ENCODE results near the gene GGCT. TPM values are rescaled to one million over a fixed set of nuclear protein-coding genes. Genes with fewer than 3 reads are reported as not detected.
"Not testable (repeated sequence)": the region's sequence is repeated elsewhere in the genome, so short reads cannot be mapped to it uniquely, and the experiment has no call there.

GGCT gene, protein sequence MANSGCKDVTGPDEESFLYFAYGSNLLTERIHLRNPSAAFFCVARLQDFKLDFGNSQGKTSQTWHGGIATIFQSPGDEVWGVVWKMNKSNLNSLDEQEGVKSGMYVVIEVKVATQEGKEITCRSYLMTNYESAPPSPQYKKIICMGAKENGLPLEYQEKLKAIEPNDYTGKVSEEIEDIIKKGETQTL
- 10 to 100 TPM; 31.6 to 71.6 (median 49.3) TPM for total RNA-seq

DNA sequence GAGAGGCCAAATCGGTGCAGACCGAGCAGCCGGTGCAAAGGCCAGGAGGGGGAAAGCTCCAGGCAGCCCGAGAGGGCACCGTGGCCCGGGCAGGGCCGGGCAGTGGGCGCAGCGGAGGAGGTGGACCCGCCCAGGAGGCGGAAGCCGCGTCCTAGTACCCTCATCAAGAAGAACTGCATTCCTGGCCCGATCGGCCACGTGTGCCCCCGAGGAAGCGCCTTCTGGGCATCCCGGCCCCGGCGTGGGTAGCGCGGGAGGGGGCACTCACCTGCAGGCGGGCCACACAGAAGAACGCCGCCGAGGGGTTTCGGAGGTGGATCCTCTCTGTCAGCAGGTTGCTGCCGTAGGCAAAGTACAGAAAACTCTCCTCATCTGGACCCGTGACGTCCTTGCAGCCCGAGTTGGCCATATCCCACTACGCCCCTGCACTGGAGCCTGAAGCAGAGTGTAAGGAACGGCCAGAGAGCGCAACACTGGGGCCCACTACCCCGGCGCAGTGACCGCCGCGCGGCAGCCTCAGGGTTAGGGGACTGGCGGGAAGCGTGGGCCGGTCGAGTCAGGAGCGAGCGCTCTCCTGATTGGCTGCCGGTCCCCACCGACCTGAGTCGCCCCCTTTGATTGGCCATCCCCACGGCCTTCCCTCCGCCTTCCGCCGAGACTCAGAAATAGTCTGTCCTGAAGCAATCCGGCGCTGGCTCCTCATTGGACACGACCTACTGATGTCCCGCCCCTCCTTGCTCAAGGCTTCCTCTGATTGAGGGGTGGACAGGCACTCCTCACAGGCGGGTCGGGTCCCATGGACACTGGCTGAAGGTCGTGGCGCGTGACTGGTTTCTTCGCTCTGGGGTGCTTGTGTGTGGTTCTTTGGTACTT, at the start of gene GGCT:
Gene GGCT, minus strand, starts transcription at position 529 of the 873 bp plus-strand sequence. Its CDS starts 120 bp downstream, at position 409.
- peak; percentile 94 to 98 (median 98) for ATAC-seq (replicated peaks in 6 of 8)
- Histone ChIP-seq H3K27ac (peak within 1 kb of the TSS; percentile 2 to 67), H3K4me1 (replicated peaks in 1 of 2) (peaks cover 2 to 7% of the 10 kb centered on the region in 2 donors), H3K4me3 (peak within 1 kb of the TSS; percentile 59 to 78 (median 65))
- WGBS, 10 experiments: 0 to 30% (median 0%) methylated on average over 1 to 12 of the region's 64 CpGs; no CpG with 5 or more reads in 2 of the 10 experiments
- in situ Hi-C loops (cut with MboI; ENCODE audit: low pct_unique_long_range_greater_than_20kb in 2 of 9, low sequenced_read_pairs in 9 of 9, unreplicated experiment in 9 of 9): no loop called here

DNA sequence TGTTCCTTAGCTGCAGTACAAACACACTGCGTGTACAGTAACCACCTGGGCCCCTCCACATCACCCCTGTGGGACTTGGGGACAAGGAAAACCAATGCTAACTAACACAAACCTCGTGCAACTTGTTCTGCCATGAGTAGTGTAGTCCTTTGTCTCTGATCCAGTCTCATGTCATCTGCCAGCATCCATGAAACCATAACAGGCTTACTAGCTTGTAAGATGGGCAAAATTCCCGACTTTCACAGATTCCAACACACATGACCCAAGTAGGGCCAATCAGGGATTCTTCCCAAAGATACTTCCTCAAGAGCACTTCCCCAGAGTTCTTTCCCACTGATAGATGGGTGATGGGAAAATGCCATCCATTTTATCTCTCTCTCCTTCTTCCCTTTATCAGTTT, 48.9 kb upstream of the GGCT start:
- H3K4me3 ChIP-seq: no peak overlapping the region
- H3K27ac ChIP-seq: no peak overlapping the region
- 20 to 100% (median 90%) methylated on average over 1 to 2 of the region's 3 CpGs; no CpG with 5 or more reads in 1 of the 10 experiments for WGBS, 10 experiments
- peaks cover 25 to 26% of the 10 kb centered on the region in 2 donors for H3K4me1 ChIP-seq (replicated peaks in 1 of 2)
- no peak for ATAC-seq (replicated peaks in 6 of 8)
- in situ Hi-C loops (cut with MboI; ENCODE audit: low pct_unique_long_range_greater_than_20kb in 2 of 9, low sequenced_read_pairs in 9 of 9, unreplicated experiment in 9 of 9): loop anchor here in 6 of 9 experiments (25.0 kb wide), 4 partner anchors 184 to 391 kb away; partner anchors contain the start of gene ZNRF2 (in 2 of the 6)

DNA sequence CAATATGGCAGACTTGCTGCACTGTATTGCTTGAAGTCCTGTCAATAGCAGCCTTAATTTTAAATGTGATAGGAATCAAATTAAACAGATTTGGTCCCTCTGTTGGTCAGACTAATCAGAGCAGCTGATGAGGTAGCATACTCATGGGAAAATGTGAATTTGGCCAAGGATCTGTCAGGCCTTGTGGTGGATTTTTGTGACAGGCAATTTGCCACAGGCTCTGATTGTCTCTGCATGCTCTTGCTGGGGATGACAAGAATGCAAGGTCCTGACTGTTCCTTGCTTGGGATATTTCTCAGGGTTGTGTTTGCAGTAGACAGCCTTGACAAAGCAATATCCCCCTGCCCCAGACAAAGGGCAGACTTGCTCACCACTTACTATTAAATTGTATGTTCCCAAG, 48.5 kb upstream of the GGCT start:
- Histone ChIP-seq H3K27ac (no peak overlapping the region), H3K4me1 (replicated peaks in 1 of 2) (peaks cover 25 to 26% of the 10 kb centered on the region in 2 donors), H3K4me3 (no peak overlapping the region)
- peak in 1 of 8 experiments; percentile 33 for ATAC-seq (replicated peaks in 6 of 8)
- in situ Hi-C loops (cut with MboI; ENCODE audit: low pct_unique_long_range_greater_than_20kb in 2 of 9, low sequenced_read_pairs in 9 of 9, unreplicated experiment in 9 of 9): loop anchor here in 6 of 9 experiments (25.0 kb wide), 4 partner anchors 184 to 391 kb away; partner anchors contain the start of gene ZNRF2 (in 2 of the 6)

DNA sequence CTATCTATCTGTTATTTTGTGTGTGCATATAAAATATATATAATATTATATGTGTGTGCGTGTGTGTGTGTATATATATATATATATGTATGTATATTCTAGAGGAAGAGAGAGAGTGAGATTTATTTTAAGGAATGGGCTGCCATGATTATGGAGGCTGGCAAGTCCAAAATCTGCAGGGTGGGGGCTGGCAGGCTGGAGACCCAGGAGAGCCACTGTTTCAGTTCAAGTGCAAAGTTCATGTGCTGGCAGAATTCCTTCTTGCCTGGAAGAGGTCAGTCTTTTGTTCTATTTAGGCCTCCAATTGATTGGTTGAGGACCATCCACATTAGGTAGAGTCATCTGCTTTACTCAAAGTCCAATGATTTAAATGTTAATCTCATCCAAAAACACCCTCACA, 47.7 kb upstream of the GGCT start:
- ATAC-seq (replicated peaks in 6 of 8): no peak
- H3K4me1 ChIP-seq (replicated peaks in 1 of 2): peaks cover 25 to 26% of the 10 kb centered on the region in 2 donors
- no peak overlapping the region for H3K27ac ChIP-seq
- WGBS, 10 experiments: 20 to 100% (median 69%) methylated on average over 1 of the region's 1 CpG; no CpG with 5 or more reads in 4 of the 10 experiments
- H3K4me3 ChIP-seq: no peak overlapping the region
- in situ Hi-C loops (cut with MboI; ENCODE audit: low pct_unique_long_range_greater_than_20kb in 2 of 9, low sequenced_read_pairs in 9 of 9, unreplicated experiment in 9 of 9): loop anchor here in 6 of 9 experiments (25.0 kb wide), 4 partner anchors 185 to 390 kb away; partner anchors contain the start of gene ZNRF2 (in 2 of the 6)

DNA sequence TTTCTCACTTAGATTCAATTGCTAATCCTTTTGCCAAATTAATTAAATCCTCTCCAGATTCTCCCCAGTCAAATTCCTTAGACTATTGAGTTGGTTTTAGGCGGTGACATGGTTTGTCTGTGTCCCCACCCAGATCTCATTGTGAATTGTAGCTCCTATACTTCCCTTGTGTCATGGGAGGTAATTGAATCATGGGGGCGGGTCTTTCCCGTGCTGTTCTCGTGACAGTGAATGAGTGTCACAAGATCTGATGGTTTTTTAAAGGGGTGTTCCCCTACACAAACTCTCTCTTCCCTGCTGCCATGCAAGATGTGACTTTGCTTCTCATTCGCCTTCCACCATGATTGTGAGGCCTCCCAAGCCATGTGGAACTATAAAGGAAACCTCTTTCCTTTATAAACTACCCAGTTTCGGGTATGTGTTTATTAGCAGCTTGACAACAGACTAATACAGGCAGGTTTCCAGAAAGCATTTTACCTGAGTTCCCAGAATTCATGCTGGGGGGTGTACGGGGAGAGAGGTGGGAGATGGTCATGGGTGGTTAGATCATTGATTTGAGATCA, 45.4 kb upstream of the GGCT start:
- 14 to 80% (median 49%) methylated on average over 1 to 7 of the region's 7 CpGs; no CpG with 5 or more reads in 1 of the 10 experiments for WGBS, 10 experiments
- Histone ChIP-seq H3K4me3 (no peak overlapping the region), H3K4me1 (replicated peaks in 1 of 2) (peaks cover 26 to 30% of the 10 kb centered on the region in 2 donors), H3K27ac (peak overlapping the region in 1 of 2 donors; percentile 14)
- in situ Hi-C loops (cut with MboI; ENCODE audit: low pct_unique_long_range_greater_than_20kb in 2 of 9, low sequenced_read_pairs in 9 of 9, unreplicated experiment in 9 of 9): loop anchor here in 6 of 9 experiments (25.0 kb wide), 4 partner anchors 187 to 388 kb away; partner anchors contain the start of gene ZNRF2 (in 2 of the 6)
- peak in 7 of 8 experiments; percentile 57 to 84 (median 75) for ATAC-seq (replicated peaks in 6 of 8)

DNA sequence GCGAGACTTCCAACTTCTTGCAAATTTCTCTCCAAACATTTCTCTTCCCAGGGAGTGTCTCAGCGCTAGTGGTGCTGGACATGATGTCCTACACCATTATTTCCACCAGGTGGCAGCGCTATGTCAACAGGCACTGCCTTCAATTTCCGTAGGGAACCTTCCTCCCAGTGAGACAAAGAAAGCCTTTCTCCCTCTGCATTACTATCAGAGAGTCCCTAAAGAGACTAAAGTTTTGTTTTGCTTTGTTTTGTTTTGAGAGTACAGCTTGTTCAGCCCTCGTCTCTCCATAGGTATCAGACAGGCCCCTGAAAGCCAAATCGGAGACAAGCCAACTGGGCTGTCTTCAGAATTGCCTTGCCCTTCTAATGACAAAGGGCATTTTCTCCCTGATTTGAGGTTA, 44.2 kb upstream of the GGCT start:
- peaks cover 26 to 30% of the 10 kb centered on the region in 2 donors for H3K4me1 ChIP-seq (replicated peaks in 1 of 2)
- peak; percentile 42 to 87 (median 82) for ATAC-seq (replicated peaks in 6 of 8)
- WGBS, 10 experiments: 0 to 33% (median 5%) methylated on average over 3 to 5 of the region's 6 CpGs; no CpG with 5 or more reads in 4 of the 10 experiments

DNA sequence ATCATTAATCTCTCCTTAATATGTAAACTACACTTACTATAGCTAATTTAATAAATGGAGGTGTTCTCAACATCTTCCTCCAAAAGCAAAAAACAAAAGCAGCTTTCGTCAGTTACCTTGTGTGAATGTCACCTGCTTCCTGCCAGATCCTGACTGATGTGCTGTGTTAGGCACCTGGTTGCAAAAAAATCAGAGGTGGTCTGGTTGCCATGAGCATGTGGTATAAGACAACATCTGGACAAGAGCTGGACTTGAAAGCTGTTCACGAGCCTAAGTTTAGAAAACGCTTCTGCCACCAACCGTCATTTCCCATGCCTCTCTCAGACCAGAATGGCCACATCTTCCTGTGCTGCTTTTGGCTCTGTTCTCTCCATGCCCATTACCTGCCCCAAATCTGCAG, 42.0 kb upstream of the GGCT start:
- ATAC-seq (replicated peaks in 6 of 8): no peak
- peaks cover 30% of the 10 kb centered on the region in 2 donors for H3K4me1 ChIP-seq (replicated peaks in 1 of 2)
- H3K4me3 ChIP-seq: no peak overlapping the region
- no peak overlapping the region for H3K27ac ChIP-seq
- in situ Hi-C loops (cut with MboI; ENCODE audit: low pct_unique_long_range_greater_than_20kb in 2 of 9, low sequenced_read_pairs in 9 of 9, unreplicated experiment in 9 of 9): no loop called here
- 83 to 100% (median 94%) methylated on average over 1 to 4 of the region's 4 CpGs; no CpG with 5 or more reads in 4 of the 10 experiments for WGBS, 10 experiments

More for the DNA sequence above, 44.2 kb upstream of the GGCT start:
- Histone ChIP-seq H3K27ac (no peak overlapping the region), H3K4me3 (no peak overlapping the region)
- in situ Hi-C loops (cut with MboI; ENCODE audit: low pct_unique_long_range_greater_than_20kb in 2 of 9, low sequenced_read_pairs in 9 of 9, unreplicated experiment in 9 of 9): no loop called here

DNA sequence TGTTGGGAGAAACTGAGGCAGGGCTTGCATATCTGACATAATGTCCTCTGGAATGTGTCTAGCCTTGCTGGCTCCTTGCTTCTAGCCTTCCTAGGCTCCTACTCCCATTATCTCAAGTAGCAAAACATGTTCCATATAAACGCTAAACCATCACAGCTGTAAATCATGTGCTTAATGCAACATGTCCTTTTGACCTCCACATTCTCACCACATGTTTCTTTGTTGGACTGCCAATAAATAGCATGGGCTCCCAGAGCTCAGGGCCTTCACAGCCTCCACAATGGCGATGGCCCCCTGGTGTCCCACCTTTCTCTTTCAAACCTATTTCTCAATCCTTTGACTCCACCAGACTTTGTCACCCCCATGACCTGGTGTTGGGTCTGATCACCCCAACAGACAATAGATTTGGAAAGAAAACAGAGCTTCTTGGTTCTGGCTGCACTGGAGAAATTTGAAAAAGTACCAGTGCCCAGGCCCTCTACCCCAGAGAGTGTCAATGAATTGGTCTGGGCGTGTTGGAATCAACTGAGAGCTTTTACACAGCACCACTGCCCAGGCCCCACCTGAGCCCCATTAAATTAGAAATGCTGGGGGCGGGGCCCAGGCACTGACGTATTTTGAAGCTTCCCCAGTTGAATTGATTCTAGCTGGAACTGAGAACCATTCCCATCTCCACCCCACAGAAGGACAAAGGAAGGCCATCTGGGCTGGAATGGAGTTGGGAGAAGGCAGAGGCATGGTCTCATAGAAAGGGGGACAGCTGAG, 41.3 kb upstream of the GGCT start:
- Histone ChIP-seq H3K4me1 (replicated peaks in 1 of 2) (peaks cover 30% of the 10 kb centered on the region in 2 donors), H3K27ac (peak overlapping the region in 1 of 2 donors; percentile 76), H3K4me3 (no peak overlapping the region)
- peak in 5 of 8 experiments; percentile 3 to 50 (median 31) for ATAC-seq (replicated peaks in 6 of 8)
- WGBS, 10 experiments: 0 to 86% (median 30%) methylated on average over 1 to 4 of the region's 5 CpGs; no CpG with 5 or more reads in 3 of the 10 experiments
- in situ Hi-C loops (cut with MboI; ENCODE audit: low pct_unique_long_range_greater_than_20kb in 2 of 9, low sequenced_read_pairs in 9 of 9, unreplicated experiment in 9 of 9): no loop called here

DNA sequence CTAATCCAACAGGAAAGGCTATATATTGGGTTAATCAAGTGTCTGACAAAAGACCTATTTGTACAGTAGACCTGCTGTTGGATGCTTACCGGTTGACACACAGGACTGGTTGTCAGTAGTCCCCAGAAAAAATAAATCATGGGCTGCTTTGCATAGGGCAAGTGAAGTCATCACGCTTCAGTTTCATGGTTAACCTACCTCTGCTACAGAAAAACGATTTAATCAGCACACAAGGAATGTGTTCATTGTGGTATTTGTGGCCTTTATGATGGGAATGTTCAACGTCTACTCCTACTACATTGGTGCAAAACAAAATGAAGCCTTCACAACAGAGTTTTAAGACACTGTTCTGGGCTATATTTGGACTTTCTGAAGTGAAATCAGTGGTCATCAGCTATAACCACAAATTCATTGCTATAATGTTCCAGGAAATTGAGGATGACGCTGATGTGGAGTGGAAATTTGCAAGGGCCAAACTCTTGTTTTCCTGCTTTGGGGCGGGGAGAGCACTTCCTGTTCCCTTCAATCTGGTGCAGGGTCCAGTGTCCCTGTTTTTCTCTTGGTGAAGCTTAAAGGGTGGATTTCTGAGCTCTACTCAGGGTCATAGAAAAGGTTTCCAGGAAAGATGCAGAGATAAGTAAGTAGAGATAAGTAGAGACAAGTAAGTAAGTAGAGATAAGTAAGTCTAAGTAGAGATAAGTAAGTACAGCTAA, 39.3 kb upstream of the GGCT start:
- 53 to 100% (median 74%) methylated on average over 1 to 6 of the region's 6 CpGs for WGBS, 10 experiments
- Histone ChIP-seq H3K27ac (no peak overlapping the region), H3K4me3 (no peak overlapping the region), H3K4me1 (replicated peaks in 1 of 2) (peaks cover 14 to 18% of the 10 kb centered on the region in 2 donors)
- in situ Hi-C loops (cut with MboI; ENCODE audit: low pct_unique_long_range_greater_than_20kb in 2 of 9, low sequenced_read_pairs in 9 of 9, unreplicated experiment in 9 of 9): no loop called here
- ATAC-seq (replicated peaks in 6 of 8): peak in 6 of 8 experiments; percentile 25 to 83 (median 64)

DNA sequence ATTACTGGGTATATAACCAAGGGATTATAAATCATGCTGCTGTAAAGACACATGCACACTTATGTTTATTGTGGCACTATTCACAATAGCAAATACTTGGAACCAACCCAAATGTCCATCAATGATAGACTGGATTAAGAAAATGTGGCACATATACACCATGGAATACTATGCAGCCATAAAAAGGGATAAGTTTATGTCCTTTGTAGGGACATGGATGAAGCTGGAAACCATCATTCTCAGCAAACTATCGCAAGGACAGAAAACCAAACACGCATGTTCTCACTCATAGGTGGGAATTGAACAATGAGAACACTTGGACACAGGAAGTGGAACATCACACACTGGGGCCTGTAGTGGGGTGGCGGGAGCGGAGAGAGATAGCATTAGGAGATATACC, 38.5 kb upstream of the GGCT start:
- 80 to 100% (median 95%) methylated on average over 1 to 4 of the region's 4 CpGs; no CpG with 5 or more reads in 2 of the 10 experiments for WGBS, 10 experiments
- H3K27ac ChIP-seq; ATAC-seq (replicated peaks in 6 of 8); H3K4me3 ChIP-seq; in situ Hi-C loops (cut with MboI; ENCODE audit: low pct_unique_long_range_greater_than_20kb in 2 of 9, low sequenced_read_pairs in 9 of 9, unreplicated experiment in 9 of 9): not testable (repeated sequence)
- peaks cover 13 to 17% of the 10 kb centered on the region in 2 donors for H3K4me1 ChIP-seq (replicated peaks in 1 of 2)

DNA sequence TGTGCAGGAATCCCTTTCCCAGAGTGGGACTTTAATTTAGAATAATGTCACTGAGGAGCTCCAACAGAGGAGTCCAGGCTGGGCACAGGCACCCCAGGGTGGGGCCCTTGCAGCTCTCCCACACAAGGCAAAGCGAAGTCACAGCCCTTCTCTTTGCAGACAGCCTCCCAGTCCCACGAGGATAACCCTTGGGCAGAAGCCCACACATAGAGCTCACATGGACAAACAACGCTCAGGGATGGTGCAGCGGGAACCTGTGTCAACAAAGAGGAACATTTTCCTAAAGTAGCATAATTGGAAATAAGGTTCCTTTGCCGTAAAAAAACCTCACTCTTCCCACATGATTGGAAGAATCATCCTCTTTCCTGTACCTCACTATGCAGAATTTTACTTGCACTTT, 29.3 kb upstream of the GGCT start:
- in situ Hi-C loops (cut with MboI; ENCODE audit: low pct_unique_long_range_greater_than_20kb in 2 of 9, low sequenced_read_pairs in 9 of 9, unreplicated experiment in 9 of 9): no loop called here

More for the DNA sequence above, 29.3 kb upstream of the GGCT start:
- ATAC-seq (replicated peaks in 6 of 8): no peak
- H3K4me3 ChIP-seq: no peak overlapping the region
- H3K27ac ChIP-seq: no peak overlapping the region
- 43 to 100% (median 75%) methylated on average over 1 to 4 of the region's 5 CpGs; no CpG with 5 or more reads in 3 of the 10 experiments for WGBS, 10 experiments
- H3K4me1 ChIP-seq (replicated peaks in 1 of 2): no peaks in the 10 kb centered on the region

Data from motor neuron (in vitro differentiated cells).